ENCODE data around the gene ACOXL.
"Not testable (repeated sequence)": the region's sequence is repeated elsewhere in the genome, so short reads cannot be mapped to it uniquely, and the experiment has no call there.

ACOXL gene

GRCh38 chr2:111025288-111025687, 292.9 kb downstream of the ACOXL start:
- DNase-seq: no peak

DNA sequence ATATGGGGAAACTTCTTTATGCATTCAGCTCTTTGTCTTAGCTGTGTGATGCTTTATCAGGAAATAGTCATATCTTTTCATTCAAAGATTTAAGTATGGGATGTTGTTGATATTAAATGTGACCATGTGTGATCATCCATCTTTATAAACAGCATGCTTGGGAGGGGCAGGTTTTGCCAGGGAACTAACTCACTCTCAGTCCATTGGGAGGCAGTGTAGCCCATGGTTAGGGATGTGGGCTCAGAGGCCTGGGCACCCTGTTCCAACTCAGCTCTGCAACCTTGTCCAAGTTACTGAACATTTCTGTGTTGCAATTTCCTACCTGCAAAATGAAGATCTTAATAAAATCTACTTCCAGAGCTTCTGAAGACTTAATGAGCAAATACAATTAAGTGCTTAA, 296.3 kb downstream of the ACOXL start:
- DNase-seq: no peak

- DNase-seq: no peak
Observed at GRCh38 chr2:111029181-111029927, 297.0 kb downstream of the ACOXL start.

DNA sequence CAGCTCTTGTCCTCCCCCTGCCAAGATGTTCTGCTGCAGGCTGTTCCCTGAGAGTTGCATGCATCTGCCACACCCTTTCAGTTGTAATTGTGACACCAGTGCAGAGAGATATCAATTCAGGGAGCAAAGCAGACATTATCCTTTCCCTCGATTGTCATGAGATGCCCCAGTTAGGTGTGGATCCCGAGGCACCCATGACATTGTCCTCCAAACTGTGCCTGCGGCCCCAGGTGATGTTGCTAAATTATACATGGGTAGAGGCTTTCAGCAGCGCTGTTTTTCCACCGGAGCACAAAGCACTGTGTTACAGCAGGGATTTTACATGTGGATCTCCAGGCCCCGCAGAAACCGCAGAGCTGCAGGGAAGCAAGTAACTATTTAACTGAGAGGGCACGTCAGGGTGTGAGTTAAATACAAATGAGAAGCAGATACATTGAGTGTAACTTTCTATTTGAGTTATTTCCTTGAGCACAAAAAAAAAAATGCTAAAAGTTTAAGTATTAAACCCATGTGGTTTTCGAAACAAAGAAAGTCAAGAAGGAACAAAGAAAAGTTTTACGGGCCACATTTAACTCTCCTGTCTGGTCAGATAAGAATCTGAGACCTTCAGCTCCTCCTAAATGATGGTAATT, 298.0 kb downstream of the ACOXL start:
- DNase-seq: no peak

DNA sequence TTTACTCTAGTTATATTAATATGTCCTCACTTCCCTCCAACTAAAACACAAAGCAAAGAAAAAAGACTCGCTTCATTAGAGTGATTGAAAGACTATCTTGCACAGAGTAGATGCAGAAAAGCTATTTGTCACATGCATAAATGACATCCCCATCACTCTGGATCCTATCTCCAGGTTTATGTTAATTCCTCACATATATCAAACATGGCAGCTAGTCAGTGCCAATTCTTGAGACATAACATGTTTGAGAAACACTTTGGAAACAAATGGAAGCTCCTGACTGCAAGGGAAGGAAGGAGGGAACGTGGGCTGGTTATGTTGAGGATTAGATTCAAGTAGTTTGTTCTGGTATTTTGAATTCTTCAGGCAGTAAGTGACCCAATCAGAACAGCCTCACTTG, 298.6 kb downstream of the ACOXL start:
- no peak for DNase-seq

DNA sequence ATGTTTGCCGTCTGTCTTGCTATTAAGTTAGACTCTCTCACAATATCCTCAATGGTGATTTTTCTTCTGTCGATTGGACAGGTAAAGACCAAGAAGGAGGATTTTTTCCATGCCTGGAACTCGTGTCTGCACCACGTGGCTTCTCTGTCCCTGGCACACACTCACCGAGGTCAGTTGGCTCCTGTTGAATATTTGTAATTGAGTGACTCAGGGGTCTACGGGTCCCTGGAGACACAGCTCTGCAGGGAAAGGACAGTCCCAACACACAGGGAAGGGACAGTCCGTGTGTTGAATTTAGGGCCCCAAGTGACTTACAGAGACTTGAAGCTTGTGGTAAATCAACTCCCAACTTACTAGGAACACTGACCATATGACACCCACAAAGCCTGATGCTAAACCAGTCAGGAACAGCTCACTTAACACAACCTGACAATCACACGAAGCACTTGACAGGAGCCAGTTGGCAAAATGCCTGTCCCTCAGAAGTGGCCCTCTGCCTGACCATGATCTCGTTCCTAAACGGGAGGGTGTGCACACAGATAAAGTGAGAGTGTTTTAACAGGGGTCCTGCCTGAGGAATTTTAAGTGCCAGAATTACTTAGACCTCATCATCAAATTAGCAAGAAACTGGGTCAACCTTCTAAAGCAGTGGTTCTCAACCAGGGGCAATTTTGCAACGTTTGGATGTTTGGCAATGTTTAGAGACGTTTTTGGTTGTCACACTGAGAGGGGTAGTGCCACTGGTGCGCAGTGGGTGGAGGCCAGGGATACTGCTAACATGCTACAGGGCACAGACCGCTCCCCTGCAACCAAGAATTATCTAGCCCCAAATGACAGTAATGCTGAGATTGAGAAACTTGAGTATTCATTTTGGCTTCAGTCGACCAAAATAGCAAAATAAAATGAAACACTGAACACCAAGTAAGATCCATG, 299.4 kb downstream of the ACOXL start:
- no peak for DNase-seq

- peak; percentile 9 for DNase-seq
Observed at GRCh38 chr2:111032721-111033429, 300.5 kb downstream of the ACOXL start.

GRCh38 chr2:111034146-111034545, 301.8 kb downstream of the ACOXL start:
- no peak for DNase-seq

DNA sequence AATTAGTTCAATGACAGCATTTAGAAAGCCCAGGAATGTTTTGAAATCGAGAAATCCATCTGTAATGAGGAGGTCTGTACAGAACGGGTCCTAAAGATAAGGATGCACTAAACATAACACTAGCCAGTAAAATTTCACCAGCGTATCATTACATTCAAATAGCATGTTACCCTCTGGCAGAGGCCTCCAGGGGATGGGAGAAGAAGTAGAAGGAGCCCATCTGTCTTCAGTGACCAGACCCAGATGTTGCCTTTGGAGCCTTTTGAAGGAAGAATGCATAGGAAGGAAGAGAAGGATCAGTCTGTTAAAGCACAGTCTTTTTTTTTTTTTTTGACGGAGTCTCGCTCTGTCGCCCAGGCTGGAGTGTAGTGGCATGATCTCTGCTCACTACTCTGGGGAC, 302.2 kb downstream of the ACOXL start:
- DNase-seq: no peak

DNA sequence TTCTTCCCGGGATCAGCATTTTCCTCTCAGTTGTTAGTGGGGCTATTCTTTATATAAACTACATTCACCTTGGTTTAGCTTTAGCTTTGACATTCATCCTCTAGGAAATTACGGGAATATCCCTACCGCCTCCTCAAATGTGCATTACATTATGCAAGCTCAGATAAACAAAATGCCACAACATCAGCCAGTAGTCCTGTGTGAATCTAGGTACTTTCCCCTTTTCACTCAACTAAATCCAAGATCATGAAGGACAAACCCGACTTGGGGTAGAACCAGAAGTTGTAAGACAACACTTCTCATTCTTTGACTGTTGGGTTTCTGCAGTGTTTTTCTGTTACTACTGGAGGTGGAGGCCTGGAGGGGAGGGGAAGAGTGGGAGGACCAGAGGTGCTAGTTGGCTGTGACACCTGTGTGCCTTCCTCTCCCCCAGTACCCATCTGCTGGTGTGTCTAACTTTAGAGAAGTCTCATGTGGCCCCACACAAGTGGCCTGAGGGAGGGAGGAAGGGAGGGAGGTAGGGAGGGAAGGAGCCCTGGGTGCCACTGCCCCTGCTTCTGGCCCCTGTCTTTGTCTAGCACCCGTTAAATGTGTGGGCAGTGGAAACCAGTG, 303.6 kb downstream of the ACOXL start:
- DNase-seq: no peak

- DNase-seq: no peak
Observed at GRCh38 chr2:111037128-111037527, 304.8 kb downstream of the ACOXL start.

DNA sequence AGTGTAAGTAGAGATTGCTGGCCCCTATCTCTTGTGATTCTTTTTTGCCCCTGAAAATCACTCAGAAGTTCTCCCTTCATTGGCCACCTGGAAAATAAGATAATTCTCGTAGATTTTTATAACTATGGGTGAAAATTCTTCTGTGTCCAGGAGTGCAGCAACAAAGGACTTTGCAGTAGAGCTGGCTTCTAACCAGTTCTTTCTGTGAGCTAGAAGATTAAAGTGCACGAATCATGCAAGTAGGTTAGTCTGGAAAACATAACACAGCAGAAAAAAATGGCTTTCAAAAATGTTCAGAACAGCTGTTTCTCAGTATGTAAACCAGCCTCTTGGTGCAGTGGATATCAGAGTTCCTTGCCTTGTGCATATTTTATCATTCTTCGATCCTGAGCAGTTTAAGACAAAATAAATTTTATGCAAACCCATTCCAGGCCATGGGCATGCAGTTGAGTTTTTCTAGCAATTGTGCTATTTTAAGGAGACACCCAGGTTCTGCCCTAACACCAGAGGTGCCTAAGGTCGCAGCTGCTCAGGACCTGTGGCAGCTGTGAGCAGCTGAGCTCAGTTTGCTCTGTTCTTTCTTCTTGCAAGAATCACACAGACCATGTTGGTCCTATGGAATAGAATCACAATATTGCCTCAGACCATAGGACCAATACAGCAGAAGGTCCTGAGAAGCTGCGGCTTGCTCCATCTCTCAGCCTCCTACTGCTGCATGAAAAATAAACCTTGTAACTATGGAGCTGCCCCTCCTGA, 307.4 kb downstream of the ACOXL start:
- DNase-seq: no peak

- no peak for DNase-seq
Observed at GRCh38 chr2:111041398-111042202, 309.2 kb downstream of the ACOXL start.

- DNase-seq: no peak
Observed at GRCh38 chr2:111042261-111042660, 309.9 kb downstream of the ACOXL start.

DNA sequence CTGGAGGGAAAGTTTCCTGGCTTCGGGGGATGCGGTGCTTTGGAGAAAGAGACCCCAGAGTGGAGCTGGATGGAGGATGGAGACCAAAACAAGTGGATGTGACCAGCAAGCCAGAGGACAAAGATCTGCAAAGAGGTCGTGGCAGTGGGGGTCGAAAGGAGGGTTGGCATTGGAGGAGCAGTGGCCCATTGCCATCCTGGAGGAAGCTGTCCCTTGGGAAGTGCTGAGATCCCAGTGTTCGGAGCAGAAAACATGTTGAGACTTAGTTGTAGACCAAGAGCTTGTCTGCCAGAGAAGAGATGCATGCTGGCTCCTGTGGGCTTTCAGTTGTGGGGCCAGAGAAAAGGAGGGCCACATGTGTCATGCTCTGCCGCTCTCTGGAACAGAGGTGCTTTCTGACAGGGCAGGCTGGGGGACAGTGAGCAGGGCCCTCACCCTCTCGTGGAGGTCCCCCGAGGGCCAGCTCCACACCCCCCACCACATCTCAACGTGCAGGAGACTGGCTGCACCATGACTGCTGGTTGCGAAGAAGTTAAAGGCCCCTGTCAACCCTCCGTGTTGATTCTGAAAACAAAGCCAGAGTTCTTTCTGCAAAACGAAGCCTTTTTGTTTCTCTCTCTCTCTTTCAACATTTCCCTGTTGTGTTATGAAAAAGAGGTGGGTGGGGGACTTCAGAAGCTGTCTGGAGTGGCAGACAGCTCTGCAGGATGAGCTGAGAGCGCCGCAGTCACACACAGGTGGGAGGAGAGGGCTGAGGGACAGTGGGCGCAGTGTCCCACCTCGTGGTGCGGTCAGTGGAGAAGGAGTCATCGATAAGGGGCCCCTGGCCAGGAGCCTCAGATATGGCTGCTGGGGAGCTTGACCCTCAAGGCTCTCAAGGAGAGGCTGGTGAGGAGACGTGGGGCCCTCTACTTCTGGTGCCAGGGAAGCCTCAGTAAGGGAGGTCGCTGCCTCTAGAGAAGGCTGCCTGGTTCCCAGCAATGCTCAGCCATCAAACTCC, 310.7 kb downstream of the ACOXL start:
- no peak for DNase-seq

DNA sequence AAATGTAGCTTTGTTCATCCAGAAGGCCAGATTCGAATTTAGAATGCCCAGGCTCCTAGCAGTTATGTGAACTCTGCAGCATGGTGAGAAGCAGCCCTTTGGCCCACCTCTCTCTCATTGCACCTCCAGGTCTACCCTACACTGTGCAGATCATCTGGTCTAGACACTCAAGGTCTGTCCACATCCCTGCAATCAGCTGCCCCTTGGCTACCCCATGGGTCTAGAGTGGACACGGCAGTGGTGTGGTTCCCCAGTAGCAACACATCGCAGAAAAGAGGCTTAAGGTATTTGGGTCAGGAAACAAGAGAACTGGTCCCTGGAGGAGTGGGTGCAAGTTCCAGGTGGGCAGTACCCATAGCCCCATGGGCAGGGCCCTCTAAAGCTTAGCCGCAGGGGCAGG, 311.7 kb downstream of the ACOXL start:
- DNase-seq: no peak

DNA sequence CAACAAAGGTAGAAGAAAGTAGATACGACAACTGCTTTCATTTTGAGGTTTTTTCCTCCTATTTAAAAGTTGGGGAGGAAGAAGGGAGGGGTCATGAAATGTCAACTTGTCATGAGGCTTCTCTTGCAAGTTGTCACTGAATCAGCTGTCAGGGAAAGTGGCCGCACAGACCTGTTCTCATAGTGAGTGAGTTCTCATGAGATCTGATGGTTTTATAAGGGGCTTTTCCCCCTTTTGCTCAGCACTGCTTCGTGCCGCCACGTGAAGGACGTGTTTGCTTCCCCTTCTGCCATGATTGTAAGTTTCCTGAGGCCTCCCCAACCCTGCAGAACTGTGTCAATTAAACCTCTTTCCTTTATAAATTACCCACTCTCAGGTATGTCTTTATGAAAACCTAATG, 312.9 kb downstream of the ACOXL start:
- not testable (repeated sequence) for DNase-seq

- DNase-seq: no peak
Observed at GRCh38 chr2:111045771-111046444, 313.5 kb downstream of the ACOXL start.

DNA sequence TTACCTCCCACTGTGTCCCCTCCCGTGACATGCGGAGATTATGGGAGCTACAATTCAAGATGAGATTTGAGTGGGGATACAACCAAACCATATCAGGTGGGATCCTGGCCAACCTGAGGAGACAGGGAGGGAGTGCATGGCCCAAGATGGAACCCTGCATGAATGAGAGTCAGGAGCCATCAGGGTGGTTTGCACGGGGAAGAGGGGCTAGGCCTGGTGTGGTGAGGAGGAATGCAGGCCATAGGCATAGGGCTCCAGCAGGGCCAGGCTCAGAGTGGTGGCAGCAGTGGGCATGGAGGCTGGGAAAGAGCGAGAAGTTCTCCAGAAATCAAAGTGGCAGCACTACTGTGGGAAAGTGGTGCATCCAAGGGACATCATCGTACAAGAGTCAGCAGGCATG, 314.3 kb downstream of the ACOXL start:
- no peak for DNase-seq

Data from CD4-positive, alpha-beta T cell treated with Interferon gamma for 1 hour (primary cell).